ENCODE measurements around the gene DAPK1. TPM values are rescaled to one million over a fixed set of nuclear protein-coding genes. Genes with fewer than 3 reads are reported as not detected.

DAPK1 gene
- total RNA-seq, 2 experiments from 2014 or later = 1.2 to 6.8 TPM

DNA sequence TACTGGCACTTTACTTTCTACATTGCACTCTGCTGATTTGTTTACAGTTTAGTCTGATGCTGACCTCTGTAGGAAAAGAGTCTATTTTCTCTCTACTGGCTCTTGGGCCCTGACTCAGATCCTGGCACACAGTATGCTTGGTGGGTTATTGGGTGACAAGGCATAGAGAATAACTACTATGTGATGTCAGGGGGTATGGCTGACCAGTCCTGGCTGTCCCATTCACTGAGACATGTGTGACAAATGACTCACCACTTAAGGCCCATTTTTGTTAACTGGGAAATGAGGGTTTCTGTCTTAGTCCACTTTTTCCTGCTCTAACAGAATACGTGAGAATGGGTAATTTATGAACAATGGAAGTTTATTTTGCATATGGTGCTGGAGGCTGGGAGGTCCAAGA is 66.4 kb downstream of the DAPK1 start:
- no peaks in the 10 kb centered on the region for H3K9me3 Mint-ChIP-seq (ENCODE audit: low read depth)
- no peak for DNase-seq
- H3K27ac Mint-ChIP-seq = no peak overlapping the region
- no peak for ATAC-seq
- no peaks in the 10 kb centered on the region for H3K36me3 Mint-ChIP-seq
- CTCF ChIA-PET = no interaction called here
- no peaks in the 10 kb centered on the region for H3K4me1 Mint-ChIP-seq
- H3K4me3 Mint-ChIP-seq = no peak overlapping the region
- H3K27me3 Mint-ChIP-seq = no peaks in the 10 kb centered on the region

DNA sequence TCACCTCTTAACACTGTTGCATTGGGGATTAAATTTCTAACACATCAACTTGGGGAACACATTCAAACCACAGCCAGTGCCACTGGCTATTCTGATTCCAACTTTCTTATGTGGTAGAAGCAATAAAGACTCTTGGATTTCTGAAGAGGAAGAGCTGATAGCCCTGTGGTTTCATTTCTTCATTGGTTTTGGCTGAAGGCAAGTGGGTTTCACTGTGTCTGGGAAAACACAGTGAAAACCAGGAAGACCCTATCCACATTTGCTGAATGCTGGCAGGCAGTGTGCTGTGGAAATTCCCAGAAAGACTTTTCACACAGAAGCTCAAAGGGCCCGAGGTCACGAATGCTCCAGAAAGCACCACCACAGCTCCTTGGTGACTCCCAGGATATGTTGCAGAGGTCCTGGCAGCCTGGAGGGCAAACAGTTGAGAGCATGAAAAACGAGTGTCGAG is 67.1 kb downstream of the DAPK1 start:
- CTCF ChIA-PET = no interaction called here
- no peak for DNase-seq
- no peaks in the 10 kb centered on the region for H3K27me3 Mint-ChIP-seq
- no peak overlapping the region for H3K4me3 Mint-ChIP-seq
- no peak for ATAC-seq
- H3K9me3 Mint-ChIP-seq (ENCODE audit: low read depth) = no peaks in the 10 kb centered on the region
- no peaks in the 10 kb centered on the region for H3K4me1 Mint-ChIP-seq
- H3K27ac Mint-ChIP-seq = no peak overlapping the region
- no peaks in the 10 kb centered on the region for H3K36me3 Mint-ChIP-seq

DNA sequence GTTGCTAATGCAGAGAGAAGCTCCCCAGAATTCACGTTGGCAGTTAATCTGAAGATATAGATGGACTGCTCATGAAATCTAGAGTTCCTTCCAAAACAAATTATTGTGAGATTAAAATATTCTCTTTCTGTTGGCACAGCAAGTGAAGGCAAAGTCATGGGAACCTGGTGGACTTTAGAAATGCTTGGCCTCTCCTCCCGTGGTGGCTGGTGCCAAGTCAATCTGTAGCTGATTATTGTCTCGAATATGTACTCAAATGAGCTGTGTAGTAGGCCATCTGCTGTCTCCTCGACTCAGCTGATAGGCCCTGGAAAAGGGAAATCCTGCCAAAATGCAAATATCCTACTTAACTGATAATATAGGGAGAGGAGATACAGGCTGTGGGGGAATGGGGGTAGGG is 69.3 kb downstream of the DAPK1 start:
- Mint-ChIP-seq H3K36me3 (no peaks in the 10 kb centered on the region), H3K9me3 (ENCODE audit: low read depth) (no peaks in the 10 kb centered on the region), H3K4me1 (no peaks in the 10 kb centered on the region), H3K4me3 (no peak overlapping the region), H3K27ac (no peak overlapping the region), H3K27me3 (no peaks in the 10 kb centered on the region)
- DNase-seq (no peak), ATAC-seq (no peak)
- CTCF ChIA-PET = no interaction called here

DNA sequence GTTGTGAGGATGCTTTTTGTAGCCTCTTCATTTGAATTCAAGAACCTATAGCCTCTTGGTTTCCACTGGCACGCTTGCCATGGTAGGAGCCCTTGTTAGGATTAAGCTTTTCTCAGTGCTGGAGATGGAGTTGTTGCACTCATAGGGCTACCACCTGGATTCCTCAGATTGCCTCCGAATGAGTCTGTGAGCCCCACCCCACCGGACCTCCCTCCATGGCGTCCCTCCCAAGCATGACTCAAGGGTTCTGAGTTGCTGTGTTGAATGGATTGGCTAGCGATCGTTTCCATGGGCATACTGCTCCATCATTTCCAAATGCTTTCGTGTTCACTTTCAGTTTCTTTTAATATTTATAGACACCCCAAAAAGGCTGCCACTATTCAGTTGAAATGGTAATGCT is 69.9 kb downstream of the DAPK1 start:
- Mint-ChIP-seq H3K27me3 (no peaks in the 10 kb centered on the region), H3K4me1 (no peaks in the 10 kb centered on the region), H3K36me3 (no peaks in the 10 kb centered on the region), H3K27ac (no peak overlapping the region), H3K9me3 (ENCODE audit: low read depth) (no peaks in the 10 kb centered on the region), H3K4me3 (no peak overlapping the region)
- no peak for ATAC-seq
- DNase-seq = no peak
- CTCF ChIA-PET = no interaction called here

DNA sequence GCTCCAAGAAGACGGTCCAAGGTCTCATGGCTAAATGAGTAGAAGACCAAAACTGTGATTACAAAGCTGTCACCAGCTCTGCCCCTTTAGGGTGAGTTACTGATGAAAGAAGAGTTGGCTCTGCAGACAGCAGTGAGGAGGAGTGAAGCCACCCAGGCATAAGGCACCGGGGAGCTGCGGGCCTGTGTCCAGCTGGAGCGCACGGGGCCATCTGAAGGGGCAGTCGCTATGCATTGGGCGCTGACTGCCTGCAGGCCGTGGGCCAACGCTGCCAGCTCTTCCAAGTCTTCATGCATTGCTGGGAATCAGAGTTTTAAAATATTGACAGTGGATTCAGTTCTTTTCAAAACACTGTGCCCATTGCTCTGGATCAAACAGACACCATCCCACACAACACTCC is 70.3 kb downstream of the DAPK1 start:
- Mint-ChIP-seq H3K36me3 (no peaks in the 10 kb centered on the region), H3K4me1 (no peaks in the 10 kb centered on the region), H3K27me3 (no peaks in the 10 kb centered on the region), H3K4me3 (no peak overlapping the region), H3K9me3 (ENCODE audit: low read depth) (no peaks in the 10 kb centered on the region), H3K27ac (no peak overlapping the region)
- ATAC-seq (no peak), DNase-seq (no peak)
- CTCF ChIA-PET = no interaction called here

DNA sequence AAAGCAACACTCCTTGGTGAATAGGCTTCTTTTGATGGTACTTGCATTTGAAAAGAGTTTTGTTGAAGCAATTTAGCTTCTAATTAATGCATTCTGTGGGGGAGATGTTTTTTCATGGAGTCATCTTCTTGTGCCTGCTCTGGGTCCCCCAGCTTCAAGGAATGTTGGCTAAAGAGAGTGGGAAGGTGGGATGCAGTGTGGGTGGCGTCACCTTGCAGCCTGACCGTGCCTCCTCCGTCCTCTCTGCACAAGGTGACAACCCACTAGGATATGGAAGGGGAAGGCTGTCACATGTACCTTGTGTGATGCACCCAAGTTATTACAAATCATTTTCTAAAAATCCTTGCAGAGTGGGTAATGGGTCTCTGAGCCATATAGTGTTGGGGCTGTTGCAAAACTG is 70.7 kb downstream of the DAPK1 start:
- H3K4me3 Mint-ChIP-seq = no peak overlapping the region
- CTCF ChIA-PET = no interaction called here
- H3K36me3 Mint-ChIP-seq = no peaks in the 10 kb centered on the region
- no peaks in the 10 kb centered on the region for H3K9me3 Mint-ChIP-seq (ENCODE audit: low read depth)
- no peaks in the 10 kb centered on the region for H3K27me3 Mint-ChIP-seq
- no peaks in the 10 kb centered on the region for H3K4me1 Mint-ChIP-seq
- ATAC-seq (no peak), DNase-seq (no peak)
- no peak overlapping the region for H3K27ac Mint-ChIP-seq

DNA sequence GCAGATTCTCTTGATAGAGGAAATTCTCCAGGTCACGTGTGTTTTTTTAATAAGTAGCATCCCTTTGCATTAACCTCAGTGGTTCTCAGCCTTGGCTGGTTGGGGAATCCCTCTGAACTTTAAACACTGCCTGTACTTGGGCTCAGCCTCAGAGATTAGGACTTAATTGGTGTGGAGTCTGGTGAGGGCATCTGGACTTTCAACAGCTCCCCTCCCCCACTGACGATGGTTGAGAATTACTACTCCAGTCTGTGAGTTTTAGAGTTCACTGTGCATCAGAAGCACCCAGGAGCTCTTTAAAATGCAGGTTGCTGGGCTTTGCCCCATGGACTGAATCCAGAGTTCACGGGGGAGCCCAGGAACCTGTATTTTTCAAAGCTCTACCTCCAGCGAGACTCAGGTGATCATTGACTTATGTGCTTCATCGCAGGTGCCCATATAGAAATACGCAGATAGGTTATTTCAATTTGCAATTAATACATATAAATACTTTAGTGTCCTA is 71.4 kb downstream of the DAPK1 start:
- ATAC-seq (no peak), DNase-seq (no peak)
- CTCF ChIA-PET = no interaction called here
- Mint-ChIP-seq H3K27ac (no peak overlapping the region), H3K9me3 (ENCODE audit: low read depth) (no peaks in the 10 kb centered on the region), H3K4me1 (no peaks in the 10 kb centered on the region), H3K27me3 (no peaks in the 10 kb centered on the region), H3K36me3 (no peaks in the 10 kb centered on the region), H3K4me3 (no peak overlapping the region)

DNA sequence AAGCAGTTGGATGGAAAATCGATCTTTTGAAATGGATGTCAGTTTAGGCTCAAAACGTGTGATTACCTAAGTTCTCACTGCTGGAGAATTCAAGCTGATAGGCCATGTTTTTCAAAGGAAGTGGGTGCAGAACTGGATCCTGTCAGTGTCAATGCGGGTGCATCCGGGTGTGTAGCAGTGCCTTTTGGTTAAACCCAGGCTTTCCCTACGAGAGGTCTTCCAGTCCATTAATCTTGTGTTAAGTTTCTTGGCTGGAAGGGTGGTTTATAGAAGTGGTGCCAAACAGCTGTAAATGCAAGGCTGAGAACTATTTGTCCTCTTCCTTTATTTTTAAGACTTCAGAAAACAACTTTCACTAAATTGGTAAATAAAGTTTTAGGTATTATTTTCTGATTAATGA is 71.9 kb downstream of the DAPK1 start:
- H3K9me3 Mint-ChIP-seq (ENCODE audit: low read depth) = no peaks in the 10 kb centered on the region
- ATAC-seq (no peak), DNase-seq (no peak)
- H3K4me3 Mint-ChIP-seq = no peak overlapping the region
- no peak overlapping the region for H3K27ac Mint-ChIP-seq
- H3K4me1 Mint-ChIP-seq = no peaks in the 10 kb centered on the region
- no peaks in the 10 kb centered on the region for H3K27me3 Mint-ChIP-seq
- H3K36me3 Mint-ChIP-seq = no peaks in the 10 kb centered on the region
- CTCF ChIA-PET = no interaction called here

DNA sequence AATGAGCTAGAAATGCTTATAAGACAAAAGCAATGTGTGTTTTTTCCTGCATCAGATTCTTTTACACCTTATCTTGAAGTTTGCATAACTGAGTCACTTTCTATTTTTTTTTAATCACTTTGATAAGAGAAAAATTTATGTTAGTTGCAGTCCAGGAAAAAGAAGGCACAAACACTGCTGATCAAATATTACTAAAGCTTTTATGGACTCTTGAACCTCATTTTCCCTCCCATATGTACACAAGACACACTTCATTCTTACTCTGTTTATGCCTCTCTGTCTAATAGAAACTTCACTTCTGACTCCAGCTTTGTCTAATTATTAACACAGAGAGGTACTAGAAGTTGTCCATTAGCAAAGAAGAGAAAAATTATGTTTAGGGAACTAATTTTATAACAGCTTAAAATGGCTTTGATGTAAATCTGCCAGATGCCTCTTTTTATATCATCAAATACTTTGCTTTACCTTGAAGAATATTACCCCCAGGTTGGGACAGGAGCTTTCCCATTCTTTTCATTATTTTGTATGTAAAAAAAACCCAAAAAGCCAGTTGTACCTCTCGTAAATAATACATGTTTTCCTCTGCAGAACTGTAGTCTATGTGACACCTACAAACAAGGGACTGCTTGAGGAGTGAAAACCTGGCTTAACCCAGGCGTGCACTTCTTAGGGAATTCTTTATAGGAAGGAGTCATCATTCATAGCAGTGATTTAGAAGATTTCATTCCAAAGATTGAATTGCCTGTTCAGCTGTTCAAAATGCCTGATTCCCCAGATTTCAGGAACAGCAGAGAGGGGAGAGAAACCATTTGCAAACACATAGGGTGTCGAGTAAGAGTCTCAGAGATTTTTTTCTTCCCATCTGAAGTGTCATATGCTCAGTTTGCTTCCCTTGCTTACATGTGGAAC is 72.6 kb downstream of the DAPK1 start:
- CTCF ChIA-PET = no interaction called here
- Mint-ChIP-seq H3K4me3 (no peak overlapping the region), H3K9me3 (ENCODE audit: low read depth) (no peaks in the 10 kb centered on the region), H3K36me3 (no peaks in the 10 kb centered on the region), H3K27me3 (no peaks in the 10 kb centered on the region), H3K4me1 (no peaks in the 10 kb centered on the region), H3K27ac (no peak overlapping the region)
- ATAC-seq = no peak
- no peak for DNase-seq

DNA sequence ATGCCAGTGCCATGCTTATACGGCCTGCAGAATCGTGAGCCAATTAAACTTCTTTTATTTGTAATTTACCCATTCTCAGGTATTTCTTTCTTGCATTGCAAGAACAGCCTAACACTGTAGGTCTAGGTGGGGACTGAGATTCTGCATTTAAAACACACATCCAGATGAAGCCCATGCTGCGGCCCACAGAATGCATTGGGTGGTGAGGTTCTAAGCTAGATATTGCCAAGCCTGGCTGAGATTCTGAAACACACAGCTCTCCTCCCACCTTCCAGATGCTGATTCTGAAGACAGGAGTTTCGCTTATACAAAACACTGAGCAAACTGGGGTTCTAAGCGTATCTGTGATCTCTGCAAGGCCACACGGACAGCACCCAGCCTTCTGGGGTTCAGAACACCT is 75.1 kb downstream of the DAPK1 start:
- no peak overlapping the region for H3K27ac Mint-ChIP-seq
- CTCF ChIA-PET = no interaction called here

DNA sequence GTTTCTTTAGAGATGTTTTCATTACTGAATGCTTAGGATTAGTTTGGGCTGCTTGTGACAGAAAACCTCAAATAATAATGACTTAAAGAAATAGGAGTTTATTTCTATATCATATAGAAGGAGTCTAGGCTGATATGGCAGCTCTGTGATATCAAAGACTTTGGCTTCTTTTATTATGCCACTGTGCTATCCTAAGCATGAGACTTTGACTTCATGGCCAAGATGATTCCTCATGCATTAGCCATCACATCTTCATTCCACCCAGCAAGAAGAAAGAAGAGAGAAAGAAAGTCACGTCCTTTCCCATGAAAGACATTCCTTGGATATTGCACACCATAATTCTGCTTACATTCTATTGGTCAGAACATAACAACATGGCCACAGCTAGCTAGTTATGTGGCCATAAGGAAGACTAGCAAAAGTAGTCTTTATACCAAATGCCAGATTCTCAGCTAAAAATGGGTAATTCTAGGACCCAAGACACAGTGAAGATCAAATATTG is 76.2 kb downstream of the DAPK1 start:
- CTCF ChIA-PET = no interaction called here
- no peak for ATAC-seq

More for the DNA sequence above, 75.1 kb downstream of the DAPK1 start:
- Mint-ChIP-seq H3K4me3 (no peak overlapping the region), H3K36me3 (no peaks in the 10 kb centered on the region), H3K4me1 (no peaks in the 10 kb centered on the region), H3K27me3 (no peaks in the 10 kb centered on the region), H3K9me3 (ENCODE audit: low read depth) (no peaks in the 10 kb centered on the region)
- ATAC-seq (no peak), DNase-seq (no peak)

DNA sequence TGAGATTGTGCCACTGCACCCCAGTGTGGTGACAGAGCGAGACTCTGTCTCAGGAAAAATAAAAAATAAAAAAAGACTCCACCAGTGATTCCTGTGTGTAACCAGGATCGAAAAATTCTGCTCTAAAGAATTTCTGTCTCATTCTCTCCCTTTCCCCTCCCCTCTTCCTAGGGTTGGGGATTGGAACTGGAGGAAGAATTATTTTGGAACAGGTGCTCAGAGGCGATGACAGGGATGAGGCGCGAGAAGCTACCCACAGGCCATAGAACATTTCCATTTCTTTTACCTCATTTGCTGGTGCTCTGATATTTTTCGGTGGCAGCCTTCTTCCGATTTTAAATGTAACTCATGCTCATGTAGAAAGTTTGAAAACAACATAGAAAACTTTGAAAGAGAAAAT is 80.1 kb downstream of the DAPK1 start:
- CTCF ChIA-PET = no interaction called here
- Mint-ChIP-seq H3K4me1 (no peaks in the 10 kb centered on the region), H3K27ac (no peak overlapping the region), H3K27me3 (peaks cover 3% of the 10 kb centered on the region), H3K4me3 (no peak overlapping the region), H3K36me3 (no peaks in the 10 kb centered on the region), H3K9me3 (ENCODE audit: low read depth) (no peaks in the 10 kb centered on the region)
- ATAC-seq = no peak
- no peak for DNase-seq

More for the DNA sequence above, 76.2 kb downstream of the DAPK1 start:
- H3K4me1 Mint-ChIP-seq = no peaks in the 10 kb centered on the region
- no peak for DNase-seq
- H3K27ac Mint-ChIP-seq = no peak overlapping the region
- H3K36me3 Mint-ChIP-seq = no peaks in the 10 kb centered on the region
- H3K9me3 Mint-ChIP-seq (ENCODE audit: low read depth) = no peaks in the 10 kb centered on the region
- no peaks in the 10 kb centered on the region for H3K27me3 Mint-ChIP-seq
- H3K4me3 Mint-ChIP-seq = no peak overlapping the region

DNA sequence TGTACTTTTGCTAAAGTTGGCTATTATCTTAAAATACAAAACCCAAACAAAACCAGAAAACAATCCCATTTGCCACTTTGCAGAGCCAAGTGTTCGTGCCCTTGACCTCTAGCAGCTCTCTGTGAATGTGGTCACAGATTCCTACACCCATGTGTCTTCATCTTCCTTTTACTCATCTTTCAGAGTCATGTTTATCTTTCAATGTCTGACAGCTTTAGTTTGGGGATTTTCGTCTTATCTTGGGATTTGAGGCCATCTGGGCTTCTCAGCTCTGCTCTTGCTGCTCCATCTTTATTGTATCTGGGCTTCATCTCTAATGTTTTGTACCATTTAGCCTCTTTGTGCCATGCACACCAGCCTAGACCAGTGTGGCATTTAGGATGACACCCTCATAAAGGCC is 81.0 kb downstream of the DAPK1 start:
- ATAC-seq = no peak
- Mint-ChIP-seq H3K4me1 (no peaks in the 10 kb centered on the region), H3K36me3 (no peaks in the 10 kb centered on the region), H3K4me3 (no peak overlapping the region), H3K27ac (no peak overlapping the region), H3K9me3 (ENCODE audit: low read depth) (no peaks in the 10 kb centered on the region), H3K27me3 (peaks cover 3% of the 10 kb centered on the region)
- CTCF ChIA-PET = no interaction called here
- no peak for DNase-seq

DNA sequence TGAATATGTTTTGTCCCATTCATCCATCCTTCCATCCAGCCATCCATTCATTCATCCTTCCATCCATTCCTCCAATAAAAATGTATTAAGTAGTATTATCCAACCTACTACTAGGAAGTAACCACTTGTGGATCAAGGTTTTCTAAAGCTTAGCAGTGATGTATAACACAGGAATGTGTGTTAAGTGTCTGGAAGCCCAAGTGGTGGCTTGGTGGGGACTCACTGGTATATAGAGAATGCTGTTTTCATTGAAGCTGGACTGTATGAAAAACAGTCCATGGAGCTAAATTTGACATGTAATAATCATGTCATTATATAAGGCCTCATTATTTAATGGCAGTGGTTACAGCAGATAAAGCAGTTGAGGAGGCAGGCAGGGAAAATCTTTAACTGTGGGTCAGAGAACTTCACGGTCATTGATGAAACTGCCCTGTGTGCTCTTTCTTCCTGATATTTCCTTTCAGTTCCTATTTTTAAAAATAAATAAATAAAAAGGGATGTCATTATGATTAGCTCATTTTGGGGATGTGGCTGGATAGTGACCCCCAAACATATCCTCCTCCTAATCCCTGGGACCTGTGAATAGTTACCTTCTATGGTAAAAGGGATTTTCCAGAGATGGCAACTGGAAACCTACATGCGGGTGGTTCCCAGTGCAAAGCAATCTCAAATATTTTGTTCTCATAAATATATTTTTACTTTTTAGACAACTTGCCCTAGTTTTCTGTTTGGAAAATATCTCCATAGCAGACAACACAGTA is 82.3 kb downstream of the DAPK1 start:
- Mint-ChIP-seq H3K9me3 (ENCODE audit: low read depth) (no peaks in the 10 kb centered on the region), H3K4me1 (no peaks in the 10 kb centered on the region), H3K27me3 (peaks cover 3% of the 10 kb centered on the region), H3K4me3 (no peak overlapping the region), H3K27ac (no peak overlapping the region), H3K36me3 (no peaks in the 10 kb centered on the region)
- DNase-seq = no peak
- CTCF ChIA-PET = interaction anchor here (0.5 kb wide), 1 partner anchor 682 kb away, joined by 3 read pairs; no protein-coding TSS in a partner anchor
- ATAC-seq = no peak

Data from activated CD8-positive, alpha-beta memory T cell treated with anti-CD3 and anti-CD28 coated beads, Interleukin-2, amount 10 ng/mL, durations not matched to agents 7 days and 5 days (primary cell).